Activated T-cell treated with anti-CD3 and anti-CD28 coated beads for 1 hour (primary cell): Measurements from ENCODE around the gene PES1.
"Not testable (repeated sequence)": the region's sequence is repeated elsewhere in the genome, so short reads cannot be mapped to it uniquely, and the experiment has no call there.

Experiments used
- DNase-seq: peaks from one replicate; pipeline ENCODE4 v3.0.0-alpha.2; 2020; ENCODE audit warnings: low read depth

The PES1 gene

GRCh38 chr22:30591588-30592359 lies at the start of gene PES1:
PES1 (minus strand) TSS chr22:30591910; CDS start chr22:30591833, 77 bp downstream.
- peak; percentile 85 for DNase-seq

DNA sequence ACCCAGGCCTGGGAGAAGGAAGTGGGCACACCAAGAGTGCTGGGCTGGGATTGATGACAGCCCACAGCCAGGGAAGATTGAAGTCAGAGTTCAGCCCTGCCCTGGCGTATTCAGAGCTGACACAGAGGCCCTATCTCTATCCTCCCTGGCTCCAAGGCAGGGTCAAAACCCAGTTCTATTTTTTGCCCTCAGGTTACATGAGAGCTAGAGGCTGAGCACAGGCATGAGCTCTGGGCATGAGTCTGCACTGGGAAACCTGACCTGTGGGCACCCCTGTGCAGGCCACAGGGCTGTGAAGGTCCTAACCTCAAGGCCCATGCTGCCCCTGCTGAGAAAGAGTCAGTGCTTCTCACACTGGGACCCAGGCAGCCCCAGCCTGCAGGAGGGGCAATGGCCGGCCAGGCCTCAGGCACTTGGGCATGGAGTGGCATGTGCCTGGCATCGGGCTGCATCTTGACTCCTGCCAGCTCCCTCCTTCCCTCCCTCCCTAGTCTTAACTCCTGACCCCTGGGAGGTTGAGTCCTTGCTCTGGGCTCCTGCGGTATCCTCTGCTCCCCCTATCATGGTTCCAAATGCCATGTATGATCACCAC lies 49.2 kb upstream of the PES1 start:
- DNase-seq, result no peak

DNA sequence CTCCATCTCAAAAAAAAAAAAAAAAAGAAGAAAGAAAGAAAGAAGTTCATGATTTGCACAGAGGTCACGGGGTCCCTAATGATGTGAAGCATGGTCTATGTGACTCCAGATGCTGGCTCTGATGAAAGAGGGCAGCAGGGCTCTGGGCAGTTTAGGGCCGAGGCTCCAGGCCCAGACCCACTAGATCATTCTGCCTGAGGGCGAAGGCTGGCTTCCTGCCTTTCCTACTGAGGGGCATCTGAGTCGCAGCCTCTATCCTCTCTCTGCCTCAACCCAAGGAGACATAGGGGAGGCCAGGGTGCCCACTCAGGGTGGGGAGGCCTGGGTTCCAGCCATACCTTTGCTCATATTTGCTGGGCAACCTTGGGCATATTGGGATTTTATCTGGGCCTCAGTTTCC lies 48.7 kb upstream of the PES1 start:
- DNase-seq, result no peak

DNA sequence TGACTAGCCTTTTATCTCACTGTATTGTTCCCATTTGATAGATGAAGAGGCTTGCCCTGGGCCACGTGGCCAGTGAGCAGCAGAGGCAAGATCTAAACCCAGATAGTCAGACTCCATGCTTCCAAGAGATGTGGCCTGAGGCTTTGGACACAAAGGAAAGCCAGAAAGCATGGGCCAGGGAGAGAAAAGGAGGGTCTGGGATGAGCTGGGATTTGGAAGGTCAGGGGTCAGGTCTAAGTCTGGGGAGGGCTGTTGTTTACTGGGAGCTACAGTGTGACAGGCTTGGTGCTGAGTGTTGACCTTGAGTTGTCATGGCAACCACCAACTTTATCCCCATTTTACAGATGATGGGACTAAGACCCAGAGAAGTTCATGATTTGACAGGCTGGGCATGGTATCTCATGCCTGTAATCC lies 46.0 kb upstream of the PES1 start:
- no peak for DNase-seq

DNA sequence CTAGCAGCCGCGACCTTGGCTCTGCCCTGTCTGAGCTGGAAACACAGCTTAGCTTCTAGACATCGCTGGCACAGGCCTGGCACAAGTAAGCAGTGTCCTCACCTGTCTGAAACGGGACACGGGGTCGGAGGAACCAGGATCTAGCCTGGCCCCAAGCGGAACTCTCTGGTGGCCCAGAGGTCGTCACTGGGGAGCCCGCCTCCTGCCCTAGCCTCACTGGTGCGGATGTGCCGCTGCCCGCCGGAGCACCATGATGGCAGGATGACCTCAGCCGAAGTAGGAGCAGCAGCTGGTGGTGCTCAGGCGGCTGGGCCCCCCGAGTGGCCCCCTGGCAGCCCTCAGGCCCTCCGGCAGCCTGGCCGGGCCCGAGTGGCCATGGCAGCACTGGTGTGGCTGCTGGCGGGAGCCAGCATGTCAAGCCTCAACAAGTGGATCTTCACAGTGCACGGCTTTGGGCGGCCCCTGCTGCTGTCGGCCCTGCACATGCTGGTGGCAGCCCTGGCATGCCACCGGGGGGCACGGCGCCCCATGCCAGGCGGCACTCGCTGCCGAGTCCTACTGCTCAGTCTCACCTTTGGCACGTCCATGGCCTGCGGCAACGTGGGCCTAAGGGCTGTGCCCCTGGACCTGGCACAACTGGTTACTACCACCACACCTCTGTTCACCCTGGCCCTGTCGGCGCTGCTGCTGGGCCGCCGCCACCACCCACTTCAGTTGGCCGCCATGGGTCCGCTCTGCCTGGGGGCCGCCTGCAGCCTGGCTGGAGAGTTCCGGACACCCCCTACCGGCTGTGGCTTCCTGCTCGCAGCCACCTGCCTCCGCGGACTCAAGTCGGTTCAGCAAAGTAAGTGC lies 44.7 kb upstream of the PES1 start:
- no peak for DNase-seq

GRCh38 chr22:30635273-30636225 lies 43.8 kb upstream of the PES1 start, which contains the start of gene SLC35E4:
SLC35E4 (plus strand) TSS chr22:30635781; CDS start chr22:30636451, 670 bp downstream.
- DNase-seq, result peak; percentile 98

DNA sequence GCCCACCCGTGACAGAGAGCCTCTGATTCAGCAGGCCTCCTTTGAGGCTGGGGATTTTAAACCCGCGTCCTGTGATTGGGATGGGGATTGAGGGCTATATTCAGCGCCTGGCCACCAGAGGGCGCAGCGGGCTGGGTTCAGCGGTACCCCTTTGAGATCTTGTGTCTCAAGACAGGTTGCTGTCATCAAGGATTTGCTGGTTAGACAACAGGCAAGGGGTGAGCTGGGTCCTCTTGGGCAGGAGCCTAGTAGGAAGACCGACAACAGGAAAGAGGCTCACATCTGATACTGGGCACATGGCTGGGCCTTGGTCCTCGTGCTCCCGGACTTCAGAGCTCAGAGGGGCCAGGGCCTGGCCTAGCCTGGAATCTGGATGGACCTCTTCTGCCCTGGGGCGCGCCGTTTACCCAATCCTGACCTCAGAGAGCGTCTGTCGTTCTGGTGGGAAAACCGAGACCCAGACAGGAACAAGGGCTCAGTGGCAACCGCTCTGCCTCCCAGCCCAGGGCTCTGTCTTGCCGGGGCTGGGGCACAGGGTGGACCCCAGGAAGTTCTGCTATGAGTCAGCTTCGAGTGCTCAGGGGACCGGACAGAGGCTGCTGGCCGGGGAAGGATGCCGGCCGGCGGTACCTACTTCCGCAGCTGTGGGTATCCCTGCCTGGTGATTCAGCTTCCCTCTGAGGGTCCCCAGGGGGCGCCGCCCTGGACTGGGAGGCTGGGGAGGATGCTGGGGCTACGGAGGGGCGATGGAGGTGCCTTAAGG lies 42.9 kb upstream of the PES1 start:
- DNase-seq, result peak; percentile 91

DNA sequence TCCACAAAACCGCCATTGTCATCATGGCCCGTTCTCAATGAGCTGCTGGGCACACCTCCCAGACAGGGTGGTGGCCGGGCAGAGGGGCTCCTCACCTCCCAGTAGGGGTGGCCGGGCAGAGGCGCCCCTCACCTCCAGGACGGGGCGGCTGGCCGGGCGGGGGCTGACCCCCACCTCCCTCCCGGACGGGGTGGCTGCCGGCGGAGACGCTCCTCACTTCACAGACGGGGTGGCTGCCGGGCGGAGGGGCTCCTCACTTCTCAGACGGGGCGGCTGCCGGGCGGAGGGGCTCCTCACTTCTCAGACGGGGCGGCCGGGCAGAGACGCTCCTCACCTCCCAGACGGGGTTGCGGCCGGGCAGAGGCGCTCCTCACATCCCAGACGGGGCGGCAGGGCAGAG lies 39.8 kb upstream of the PES1 start:
- DNase-seq, result not testable (repeated sequence)

GRCh38 chr22:30628491-30628890 lies 36.8 kb upstream of the PES1 start:
- DNase-seq, result no peak

- no peak for DNase-seq
Observed at GRCh38 chr22:30627471-30627870, 35.8 kb upstream of the PES1 start.

- no peak for DNase-seq
Observed at GRCh38 chr22:30626413-30626812, 34.7 kb upstream of the PES1 start.

DNA sequence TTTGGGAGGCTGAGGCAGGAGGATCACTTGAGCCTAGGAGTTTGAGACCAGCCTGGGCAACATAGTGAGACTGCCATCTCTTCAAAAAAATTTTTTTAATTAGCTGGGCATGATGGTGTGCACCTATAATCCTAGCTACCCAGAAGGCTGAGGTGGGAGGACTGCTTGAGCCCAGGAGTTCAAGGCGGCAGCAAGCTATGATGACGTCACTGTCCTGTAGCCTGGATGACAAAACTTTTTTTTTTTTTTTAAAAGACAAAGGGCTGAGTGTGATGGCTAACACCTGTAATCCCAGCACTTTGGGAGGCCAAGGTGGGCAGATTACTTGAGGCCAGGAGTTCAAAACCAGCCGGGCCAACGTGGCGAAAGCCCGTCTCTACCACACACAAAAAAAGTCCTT lies 28.2 kb upstream of the PES1 start:
- not testable (repeated sequence) for DNase-seq

DNA sequence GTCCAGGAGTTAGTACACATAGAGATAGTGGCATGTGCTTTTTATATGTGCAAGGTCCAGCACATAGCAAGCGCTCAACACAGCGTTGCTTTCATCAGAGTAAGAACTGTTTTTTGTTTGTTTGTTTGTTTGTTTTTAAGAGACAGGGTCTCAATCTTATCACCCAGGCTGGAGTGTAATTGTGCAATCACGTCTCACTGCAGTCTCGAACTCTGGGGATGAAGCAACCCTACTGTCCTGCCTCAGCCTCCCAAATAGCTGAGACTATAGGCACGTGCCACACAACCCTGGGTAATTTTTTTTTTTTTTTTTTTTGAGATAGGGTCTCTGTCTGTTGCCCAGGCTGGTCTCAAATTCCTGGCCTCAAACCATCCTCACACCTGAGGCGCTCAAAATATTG lies 26.1 kb upstream of the PES1 start:
- DNase-seq, result no peak

DNA sequence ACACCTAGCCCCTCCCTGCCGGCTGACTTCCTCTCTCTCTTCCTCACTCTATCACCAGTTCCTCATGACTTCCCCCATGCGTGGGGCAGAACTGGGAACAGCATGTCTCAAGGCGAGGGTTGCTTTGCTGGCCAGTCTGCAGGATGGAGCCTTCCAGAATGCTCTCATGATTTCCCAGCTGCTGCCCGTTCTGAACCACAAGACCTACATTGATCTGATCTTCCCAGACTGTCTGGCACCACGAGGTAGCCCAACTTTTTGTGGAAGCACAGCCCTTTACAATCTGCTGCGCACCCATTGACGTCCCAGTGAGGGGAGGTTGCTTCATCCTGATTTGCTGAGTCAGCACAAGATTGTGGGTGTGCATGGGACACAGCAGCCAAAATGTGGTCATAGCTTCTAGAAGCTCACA lies 23.8 kb upstream of the PES1 start:
- DNase-seq, result no peak

GRCh38 chr22:30614879-30615278 lies 23.2 kb upstream of the PES1 start:
- no peak for DNase-seq

DNA sequence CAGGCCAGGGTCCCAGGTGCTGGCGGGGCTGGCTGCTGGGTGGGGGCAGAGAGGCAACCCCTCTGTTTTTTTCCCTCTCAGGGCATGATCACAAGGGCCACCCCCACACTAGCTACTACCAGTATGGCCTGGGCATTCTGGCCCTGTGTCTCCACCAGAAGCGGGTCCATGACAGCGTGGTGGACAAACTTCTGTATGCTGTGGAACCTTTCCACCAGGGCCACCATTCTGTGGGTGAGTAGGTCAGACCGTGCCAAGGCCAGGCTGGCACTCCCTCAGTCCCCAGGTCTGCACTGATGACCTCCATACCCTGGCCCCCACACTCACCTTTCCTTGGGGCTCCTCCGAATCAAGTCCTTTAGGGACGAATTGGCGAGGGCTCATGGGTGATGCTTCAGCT lies 22.6 kb upstream of the PES1 start:
- no peak for DNase-seq

DNA sequence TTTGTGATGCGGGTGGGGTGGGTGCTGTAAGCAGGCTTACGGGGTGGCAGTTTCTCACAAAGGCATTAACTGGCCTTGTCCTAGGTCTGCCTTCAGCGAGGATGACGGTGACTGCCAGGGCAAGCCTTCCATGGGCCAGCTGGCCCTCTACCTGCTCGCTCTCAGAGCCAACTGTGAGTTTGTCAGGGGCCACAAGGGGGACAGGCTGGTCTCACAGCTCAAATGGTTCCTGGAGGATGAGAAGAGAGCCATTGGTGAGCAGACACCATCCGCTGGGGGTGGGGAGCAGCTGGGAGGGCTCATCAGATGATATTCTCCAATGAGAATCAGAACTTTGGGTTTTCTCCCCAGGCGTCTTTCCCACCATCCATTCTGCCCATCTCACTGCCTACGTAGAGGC lies 21.1 kb upstream of the PES1 start:
- DNase-seq, result no peak

DNA sequence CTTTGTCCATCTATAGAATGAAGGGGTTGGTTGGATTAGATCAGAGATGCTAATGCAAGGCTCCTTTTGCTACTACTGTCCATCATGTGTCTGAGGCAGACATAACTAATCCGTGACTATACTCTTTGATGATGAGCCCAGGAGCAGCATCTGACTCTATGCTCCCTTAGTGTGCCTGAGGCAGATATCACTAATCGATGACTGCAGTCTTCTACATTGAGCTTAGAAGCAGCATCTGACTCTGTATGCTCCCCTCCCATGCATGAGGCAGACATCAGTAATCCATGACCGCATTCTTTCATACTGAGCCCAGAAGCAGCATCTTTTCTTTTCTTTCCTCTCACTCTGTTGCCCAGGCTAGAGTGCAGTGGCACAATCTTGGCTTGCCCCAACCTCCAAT lies 19.5 kb upstream of the PES1 start:
- no peak for DNase-seq

GRCh38 chr22:30610299-30610698 lies 18.6 kb upstream of the PES1 start:
- DNase-seq, result no peak

DNA sequence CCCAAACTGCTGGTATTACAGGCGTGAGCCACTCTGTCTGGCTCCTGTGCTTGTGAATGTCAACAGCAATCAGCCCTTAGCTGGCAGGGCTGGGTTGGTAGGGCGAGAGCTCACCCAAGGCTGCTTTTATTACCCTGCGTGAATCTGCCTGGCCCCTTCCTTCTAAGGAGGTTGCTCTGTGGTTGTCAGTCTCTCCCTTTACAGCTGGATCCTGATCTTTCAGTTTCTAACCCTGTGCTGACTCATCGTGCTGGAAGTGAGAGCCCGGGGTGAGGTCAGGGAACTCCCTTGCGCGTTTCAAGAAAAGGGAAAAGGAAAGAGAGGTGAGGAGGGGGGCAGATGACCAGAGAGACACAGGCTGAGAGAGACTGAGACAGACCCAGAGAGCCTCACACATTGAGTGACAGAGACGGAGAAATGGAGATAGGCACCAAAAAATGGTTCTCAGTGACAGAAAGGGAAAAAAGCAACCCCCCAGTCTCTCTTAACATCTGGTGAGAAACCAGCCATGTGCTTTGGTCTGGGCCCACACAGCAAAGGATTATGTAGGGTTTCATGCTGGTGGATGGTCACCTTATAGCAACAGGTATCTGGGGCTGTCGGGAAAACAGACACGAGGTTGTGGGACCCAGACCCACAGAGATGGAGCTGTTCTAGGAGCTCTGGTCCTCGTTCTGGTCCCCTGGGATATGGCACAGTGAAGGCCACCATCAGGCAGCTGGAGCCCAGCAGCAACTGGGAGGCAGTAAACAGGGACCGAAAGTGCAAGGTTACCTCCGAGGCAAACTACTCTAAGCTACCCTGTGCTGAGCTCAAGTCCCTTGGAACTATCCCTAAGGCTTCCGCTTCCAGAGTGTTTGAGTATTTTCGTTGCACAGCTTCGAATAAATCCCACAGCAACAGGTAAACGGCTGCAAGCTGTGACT lies 17.8 kb upstream of the PES1 start:
- DNase-seq, result no peak
